GM23338 (cell line): ENCODE measurements around the gene TNIP1. TPM values are rescaled to one million over a fixed set of nuclear protein-coding genes. Genes with fewer than 3 reads are reported as not detected.

ENCODE experiments used
- ATAC-seq: fragments of 200-7000 bp; cut with Tn5 transposase; 3 replicates; pipeline ENCODE4 v1.9.1; 2020
- DNase-seq: peaks from one replicate; pipeline ENCODE4 v3.0.0-alpha.2; 2015; ENCODE audit warnings: low spot score
- H2AFZ ChIP-seq: fragments of 200-600 bp; sonication (generic); 2 replicates; pipeline ENCODE4 v1.8.0; 2016; ENCODE audit warnings: antibody characterized with exemption, mild to moderate bottlenecking, moderate library complexity
- H3F3A ChIP-seq: fragments of 200-600 bp; sonication (generic); replicated peaks from 2 replicates; pipeline ENCODE4 v1.8.0; 2017; ENCODE audit warnings: antibody characterized with exemption, mixed run types, low read depth
- H3K27ac ChIP-seq: fragments of 200-600 bp; sonication (generic); 2 replicates; pipeline ENCODE4 v1.6.1; 2016; ENCODE audit warnings: low read depth
- H3K27me3 ChIP-seq: fragments of 200-600 bp; sonication (generic); 2 replicates; pipeline ENCODE4 v1.8.0; 2016; ENCODE audit warnings: mild to moderate bottlenecking, mixed run types, moderate library complexity; ENCODE audit not compliant: insufficient read depth
- H3K36me3 ChIP-seq: fragments of 200-600 bp; sonication (generic); 2 replicates; pipeline ENCODE4 v1.8.0; 2016; ENCODE audit warnings: mild to moderate bottlenecking; ENCODE audit not compliant: insufficient read depth
- H3K4me1 ChIP-seq: fragments of 200-600 bp; sonication (generic); 2 replicates; pipeline ENCODE4 v1.8.0; 2016; ENCODE audit warnings: mild to moderate bottlenecking, moderate library complexity; ENCODE audit not compliant: insufficient read depth
- H3K4me2 ChIP-seq: fragments of 200-600 bp; sonication (generic); 2 replicates; pipeline ENCODE4 v1.7.1; 2017; ENCODE audit warnings: mixed run types
- H3K4me3 ChIP-seq: fragments of 200-600 bp; sonication (generic); 2 replicates; pipeline ENCODE4 v1.6.1; 2016; ENCODE audit warnings: mixed run types
- H3K79me2 ChIP-seq: fragments of 200-600 bp; sonication (generic); replicated peaks from 2 replicates; pipeline ENCODE4 v1.8.0; 2017; ENCODE audit warnings: mild to moderate bottlenecking; ENCODE audit not compliant: insufficient read depth
- H3K9me2 ChIP-seq: fragments of 200-600 bp; sonication (generic); 2 replicates; pipeline ENCODE4 v1.8.0; 2017; ENCODE audit not compliant: insufficient read depth
- H4K20me1 ChIP-seq: fragments of 200-600 bp; sonication (generic); replicated peaks from 2 replicates; pipeline ENCODE4 v1.8.0; 2017; ENCODE audit warnings: mild to moderate bottlenecking; ENCODE audit not compliant: insufficient read depth
- H3K27ac Mint-ChIP-seq: 2 replicates; pipeline ENCODE4 v1.8.0; 2020; ENCODE audit warnings: inconsistent platforms, mild to moderate bottlenecking, moderate library complexity, mixed read lengths
- H3K27me3 Mint-ChIP-seq: 3 replicates; pipeline ENCODE4 v1.8.0; 2022; ENCODE audit warnings: low read depth, mild to moderate bottlenecking, moderate library complexity, mixed read lengths, inconsistent platforms; ENCODE audit not compliant: insufficient read depth, poor library complexity
- H3K36me3 Mint-ChIP-seq: 3 replicates; pipeline ENCODE4 v1.8.0; 2021; ENCODE audit warnings: low read depth, mild to moderate bottlenecking, inconsistent platforms, moderate library complexity, mixed read lengths
- H3K4me1 Mint-ChIP-seq: 3 replicates; pipeline ENCODE4 v1.8.0; 2020; ENCODE audit warnings: mild to moderate bottlenecking, inconsistent platforms, mixed read lengths
- H3K4me3 Mint-ChIP-seq: 3 replicates; pipeline ENCODE4 v1.8.0; 2021; ENCODE audit warnings: moderate library complexity, mild to moderate bottlenecking, inconsistent platforms, mixed read lengths
- H3K9me3 Mint-ChIP-seq: 3 replicates; pipeline ENCODE4 v1.8.0; 2020; ENCODE audit warnings: moderate library complexity, mild to moderate bottlenecking, inconsistent platforms, mixed read lengths
- CREB1 ChIP-seq: fragments of 250-450 bp; sonication (Bioruptor Pico); IDR thresholded peaks from 2 replicates; pipeline ENCODE4 v1.5.0; 2020; ENCODE audit warnings: low read depth, mild to moderate bottlenecking, moderate library complexity
- CTCF ChIP-seq, 2 experiments: fragments of 200-600 bp in 1 of 2; sonication (generic) in 1 of 2; conservative IDR thresholded peaks; 2 replicates each; pipeline versions ENCODE4 v1.5.1 to v1.6.1; 2016 to 2017; ENCODE audit warnings: antibody characterized with exemption in 2 of 2, low read depth in 2 of 2, mild to moderate bottlenecking in 2 of 2, moderate library complexity in 1 of 2
- ETS1 ChIP-seq: IDR thresholded peaks from 2 replicates; pipeline ENCODE4 v1.6.1; 2016; ENCODE audit warnings: antibody characterized with exemption
- EZH2 ChIP-seq: fragments of 200-600 bp; sonication (generic); IDR thresholded peaks from one replicate; pipeline ENCODE4 v1.8.0; 2017; ENCODE audit warnings: antibody characterized with exemption, mild to moderate bottlenecking, low read depth; ENCODE audit not compliant: unreplicated experiment
- EZH2phosphoT487 ChIP-seq: fragments of 200-600 bp; sonication (generic); IDR thresholded peaks from one replicate; pipeline ENCODE4 v1.8.1; 2018; ENCODE audit warnings: antibody characterized with exemption; ENCODE audit not compliant: unreplicated experiment
- JUNB ChIP-seq: IDR thresholded peaks from one replicate; pipeline ENCODE4 v1.6.1; 2016; ENCODE audit warnings: antibody characterized with exemption; ENCODE audit not compliant: unreplicated experiment
- NANOG ChIP-seq: IDR thresholded peaks from 2 replicates; pipeline ENCODE4 v1.6.1; 2016; ENCODE audit warnings: antibody characterized with exemption, borderline replicate concordance
- POLR2AphosphoS5 ChIP-seq: IDR thresholded peaks from 2 replicates; pipeline ENCODE4 v1.6.1; 2016; ENCODE audit warnings: antibody characterized with exemption, low read depth
- REST ChIP-seq: IDR thresholded peaks from one replicate; pipeline ENCODE4 v1.6.1; 2018; ENCODE audit warnings: antibody characterized with exemption; ENCODE audit not compliant: unreplicated experiment
- STAT1 ChIP-seq: IDR thresholded peaks from one replicate; pipeline ENCODE4 v1.6.1; 2016; ENCODE audit warnings: antibody characterized with exemption; ENCODE audit not compliant: unreplicated experiment
- ZNF114 ChIP-seq: fragments of 250-450 bp; sonication (Bioruptor Pico); IDR thresholded peaks from 2 replicates; pipeline ENCODE4 v1.5.0; 2020; ENCODE audit warnings: mild to moderate bottlenecking, moderate library complexity
- ZNF331 ChIP-seq: fragments of 250-450 bp; sonication (Bioruptor Pico); IDR thresholded peaks from 2 replicates; pipeline ENCODE4 v1.5.0; 2020; ENCODE audit warnings: low read depth, mild to moderate bottlenecking, moderate library complexity
- ZNF462 ChIP-seq: fragments of 250-450 bp; sonication (Bioruptor Pico); IDR thresholded peaks from 2 replicates; pipeline ENCODE4 v1.5.0; 2020; ENCODE audit warnings: mild to moderate bottlenecking, moderate library complexity
- polyA plus RNA-seq: library from polyadenylated mRNA; unstranded; fragments of >200 nt; fragmentation: Nextera tagmentation; extraction: Ambion mirVana; gene quantifications from 2 replicates; pipeline ENCODE4 v1.2.1, GENCODE V29; 2016
- total RNA-seq: library from RNA; depleted of rRNA; stranded (reverse); fragments of >200 nt; shearing (Covaris generic); gene quantifications from 2 replicates; pipeline ENCODE4 v1.2.3, GENCODE V29; 2014

The TNIP1 gene
- total and polyA plus RNA-seq, 2 experiments from 2014 or later = 10.3 to 29.6 TPM

- Histone ChIP-seq H3K27me3 (0 out of 2 replicates have a peak, but pooled peaks cover 3% of the 10 kb centered on the region), H2AFZ (no peak overlapping the region), H3K27ac (no peak overlapping the region), H3K4me2 (no peak overlapping the region), H3K4me3 (no peak overlapping the region), H3K4me1 (peaks cover 16% of the 10 kb centered on the region), H3K36me3 (no peaks in the 10 kb centered on the region), H3K9me2 (no peaks in the 10 kb centered on the region), H3F3A (peaks cover 3% of the 10 kb centered on the region; the same call in 1 of the 2 replicates), H3K79me2 (peaks cover 2% of the 10 kb centered on the region; the same call in 1 of the 2 replicates), H4K20me1 (no peaks in the 10 kb centered on the region)
- no peak overlapping the region for H3K27ac Mint-ChIP-seq
- TF ChIP-seq CREB1 (CRISPR knock-in tag) (no peak), POLR2AphosphoS5 (no peak), JUNB (no peak), CTCF (conservative IDR thresholded peaks at IDR 0.05; ENCODE audit: low read depth in 2 of 2) (no peak), STAT1 (no peak), ZNF114 (CRISPR knock-in tag) (no peak), EZH2phosphoT487 (no peak), NANOG (no peak), REST (no peak), ZNF331 (no peak), ETS1 (no peak), ZNF462 (CRISPR knock-in tag) (no peak), EZH2 (no peak)
- no peak for DNase-seq
- H3K9me3 Mint-ChIP-seq = no peaks in the 10 kb centered on the region
- no peak for ATAC-seq
- no peaks in the 10 kb centered on the region for H3K36me3 Mint-ChIP-seq
- H3K4me1 Mint-ChIP-seq = peaks cover 19% of the 10 kb centered on the region
- H3K4me3 Mint-ChIP-seq = no peak overlapping the region
- peaks cover 5% of the 10 kb centered on the region for H3K27me3 Mint-ChIP-seq
Observed at GRCh38 chr5:151084363-151084762, 3.5 kb upstream of the TNIP1 start.
